Renal pelvis (tissue), 12 donors: ENCODE results near the gene MUS81. TPM values are rescaled to one million over a fixed set of nuclear protein-coding genes. Genes with fewer than 3 reads are reported as not detected.
"Not testable (repeated sequence)": the region's sequence is repeated elsewhere in the genome, so short reads cannot be mapped to it uniquely, and the experiment has no call there.

Experiments
- DNase-seq: peaks from one replicate; pipeline ENCODE4 v3.0.0-alpha.2; 2013
- long read RNA-seq, 16 experiments: transcript quantifications; one replicate each; lab custom pipeline, GENCODE V29; 2026
- polyA plus RNA-seq, 3 donors: library from polyadenylated mRNA; unstranded; fragments of 120-200 nt; gene quantifications; one replicate each; pipeline ENCODE4 v1.2.1, GENCODE V29; 2013; ENCODE audit not compliant: insufficient read length in 3 of 3

Gene MUS81, protein sequence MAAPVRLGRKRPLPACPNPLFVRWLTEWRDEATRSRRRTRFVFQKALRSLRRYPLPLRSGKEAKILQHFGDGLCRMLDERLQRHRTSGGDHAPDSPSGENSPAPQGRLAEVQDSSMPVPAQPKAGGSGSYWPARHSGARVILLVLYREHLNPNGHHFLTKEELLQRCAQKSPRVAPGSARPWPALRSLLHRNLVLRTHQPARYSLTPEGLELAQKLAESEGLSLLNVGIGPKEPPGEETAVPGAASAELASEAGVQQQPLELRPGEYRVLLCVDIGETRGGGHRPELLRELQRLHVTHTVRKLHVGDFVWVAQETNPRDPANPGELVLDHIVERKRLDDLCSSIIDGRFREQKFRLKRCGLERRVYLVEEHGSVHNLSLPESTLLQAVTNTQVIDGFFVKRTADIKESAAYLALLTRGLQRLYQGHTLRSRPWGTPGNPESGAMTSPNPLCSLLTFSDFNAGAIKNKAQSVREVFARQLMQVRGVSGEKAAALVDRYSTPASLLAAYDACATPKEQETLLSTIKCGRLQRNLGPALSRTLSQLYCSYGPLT
- 10 to 100 TPM; 50.2 to 59.8 (median 53.4) TPM for polyA plus RNA-seq
- long read RNA-seq, donor 1, transcript MUS81-201 (16 exons, 2,392 nt), result major isoform, 5 of 7 reads
- long read RNA-seq, donor 1, partial matches to known transcripts, result 0 of 7 reads
- long read RNA-seq, donor 1, other reads (novel, unspliced or antisense), result 0 of 7 reads
- long read RNA-seq, donor 2, transcript MUS81-201 (16 exons, 2,392 nt), result major isoform, 8 of 10 reads
- long read RNA-seq, donor 2, partial matches to known transcripts, result 0 of 10 reads
- long read RNA-seq, donor 2, other reads (novel, unspliced or antisense), result 0 of 10 reads
- long read RNA-seq, donor 3, partial matches to known transcripts, result 0 of 5 reads
- long read RNA-seq, donor 3, other reads (novel, unspliced or antisense), result 0 of 5 reads
- long read RNA-seq, donor 4, partial matches to known transcripts, result 136 of 278 reads
- long read RNA-seq, donor 4, other reads (novel, unspliced or antisense), result 137 of 278 reads
- long read RNA-seq, donor 5, partial matches to known transcripts, result 39 of 94 reads
- long read RNA-seq, donor 5, other reads (novel, unspliced or antisense), result 51 of 94 reads
- long read RNA-seq, donor 6, partial matches to known transcripts, result 0 of 3 reads
- long read RNA-seq, donor 6, other reads (novel, unspliced or antisense), result 0 of 3 reads
- long read RNA-seq, donor 7, transcript MUS81-201 (16 exons, 2,392 nt), result major isoform, 8 of 255 reads
- long read RNA-seq, donor 7, partial matches to known transcripts, result 135 of 255 reads
- long read RNA-seq, donor 7, other reads (novel, unspliced or antisense), result 111 of 255 reads
- long read RNA-seq, donor 8, partial matches to known transcripts, result 68 of 81 reads
- long read RNA-seq, donor 8, other reads (novel, unspliced or antisense), result 12 of 81 reads
- long read RNA-seq, donor 9, partial matches to known transcripts, result 0 of 4 reads
- long read RNA-seq, donor 9, other reads (novel, unspliced or antisense), result 0 of 4 reads
- long read RNA-seq, donor 10, partial matches to known transcripts, result 97 of 155 reads
- long read RNA-seq, donor 10, other reads (novel, unspliced or antisense), result 54 of 155 reads
- long read RNA-seq, donor 11, partial matches to known transcripts, result 0 of 3 reads
- long read RNA-seq, donor 11, other reads (novel, unspliced or antisense), result 0 of 3 reads
- long read RNA-seq, donor 12, transcript MUS81-201 (16 exons, 2,392 nt), result major isoform, 7 of 21 reads
- long read RNA-seq, donor 12, partial matches to known transcripts, result 13 of 21 reads
- long read RNA-seq, donor 12, other reads (novel, unspliced or antisense), result 0 of 21 reads
- long read RNA-seq, donor 13, partial matches to known transcripts, result 0 of 2 reads
- long read RNA-seq, donor 13, other reads (novel, unspliced or antisense), result 0 of 2 reads
- long read RNA-seq, donor 14, result 0 reads
- long read RNA-seq, donor 15, partial matches to known transcripts, result 11 of 16 reads
- long read RNA-seq, donor 15, other reads (novel, unspliced or antisense), result 0 of 16 reads
- long read RNA-seq, donor 16, partial matches to known transcripts, result 0 of 2 reads
- long read RNA-seq, donor 16, other reads (novel, unspliced or antisense), result 0 of 2 reads

DNA sequence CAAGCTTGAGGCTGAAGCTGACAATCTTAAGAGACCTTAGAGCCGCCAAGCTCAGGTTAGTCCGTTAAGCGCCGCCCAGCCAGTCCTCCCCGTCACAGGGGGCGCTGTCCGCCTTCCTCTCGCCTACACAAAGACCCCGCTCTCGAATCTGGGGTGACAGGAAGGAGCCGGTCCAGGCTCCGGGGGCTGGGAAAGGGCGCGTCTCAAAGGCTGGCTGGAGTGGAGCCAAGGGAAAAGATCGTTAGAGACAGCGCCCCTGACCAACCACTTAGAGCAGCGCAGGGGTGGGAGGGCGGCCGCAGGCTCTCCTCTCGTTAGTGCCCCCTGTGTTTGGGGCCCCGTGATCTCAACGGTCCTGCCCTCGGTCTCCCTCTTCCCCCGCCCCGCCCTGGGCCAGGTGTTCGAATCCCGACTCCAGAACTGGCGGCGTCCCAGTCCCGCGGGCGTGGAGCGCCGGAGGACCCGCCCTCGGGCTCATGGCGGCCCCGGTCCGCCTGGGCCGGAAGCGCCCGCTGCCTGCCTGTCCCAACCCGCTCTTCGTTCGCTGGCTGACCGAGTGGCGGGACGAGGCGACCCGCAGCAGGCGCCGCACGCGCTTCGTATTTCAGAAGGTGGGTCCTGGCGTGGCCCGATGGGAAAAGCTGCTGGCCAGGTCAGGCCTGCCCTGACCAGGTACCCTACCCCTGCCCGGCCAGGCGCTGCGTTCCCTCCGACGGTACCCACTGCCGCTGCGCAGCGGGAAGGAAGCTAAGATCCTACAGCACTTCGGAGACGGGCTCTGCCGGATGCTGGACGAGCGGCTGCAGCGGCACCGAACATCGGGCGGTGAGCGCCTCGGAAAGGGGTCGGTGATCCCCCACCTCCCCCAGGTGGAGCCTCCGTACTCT is at the start of gene MUS81:
Gene MUS81 (plus strand): TSS at position 156 of the 887 bp plus-strand sequence. CDS start 321 bp downstream, at position 477.
- DNase-seq, result peak; percentile 98

DNA sequence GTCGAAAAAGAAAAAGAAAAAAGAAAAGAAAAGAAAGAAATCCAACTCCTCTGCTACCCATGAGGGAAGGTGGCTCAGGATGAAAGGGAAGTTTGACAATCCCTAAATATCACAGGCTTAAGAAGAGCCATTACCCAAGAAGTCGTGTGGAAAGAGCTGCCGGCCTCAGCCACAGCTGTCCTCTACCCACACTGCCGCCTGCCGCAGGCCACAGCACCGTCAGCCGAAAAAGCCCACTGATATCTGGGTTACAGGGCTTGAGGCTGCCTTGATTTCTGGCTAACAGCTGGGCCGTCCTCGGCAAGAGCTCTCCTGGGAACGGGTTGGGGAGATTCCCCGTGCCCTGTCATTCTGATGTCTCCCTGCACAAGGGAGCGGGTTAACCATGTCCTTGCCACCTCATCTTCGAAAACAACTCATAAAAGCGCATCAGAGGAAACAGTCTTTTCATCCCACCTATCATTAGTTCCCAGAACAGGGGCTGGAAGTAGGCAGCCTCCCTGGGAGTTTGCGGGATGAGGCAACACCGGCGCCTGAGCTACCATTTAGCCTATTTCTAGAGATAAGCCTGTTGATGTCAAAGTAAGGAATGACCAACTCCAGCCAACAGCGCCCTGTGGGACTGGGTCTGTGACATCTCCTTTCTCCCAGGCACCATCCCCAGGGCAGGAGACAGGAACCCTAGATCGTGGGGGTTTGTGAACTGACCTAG is 48.3 kb upstream of the MUS81 start:
- no peak for DNase-seq

DNA sequence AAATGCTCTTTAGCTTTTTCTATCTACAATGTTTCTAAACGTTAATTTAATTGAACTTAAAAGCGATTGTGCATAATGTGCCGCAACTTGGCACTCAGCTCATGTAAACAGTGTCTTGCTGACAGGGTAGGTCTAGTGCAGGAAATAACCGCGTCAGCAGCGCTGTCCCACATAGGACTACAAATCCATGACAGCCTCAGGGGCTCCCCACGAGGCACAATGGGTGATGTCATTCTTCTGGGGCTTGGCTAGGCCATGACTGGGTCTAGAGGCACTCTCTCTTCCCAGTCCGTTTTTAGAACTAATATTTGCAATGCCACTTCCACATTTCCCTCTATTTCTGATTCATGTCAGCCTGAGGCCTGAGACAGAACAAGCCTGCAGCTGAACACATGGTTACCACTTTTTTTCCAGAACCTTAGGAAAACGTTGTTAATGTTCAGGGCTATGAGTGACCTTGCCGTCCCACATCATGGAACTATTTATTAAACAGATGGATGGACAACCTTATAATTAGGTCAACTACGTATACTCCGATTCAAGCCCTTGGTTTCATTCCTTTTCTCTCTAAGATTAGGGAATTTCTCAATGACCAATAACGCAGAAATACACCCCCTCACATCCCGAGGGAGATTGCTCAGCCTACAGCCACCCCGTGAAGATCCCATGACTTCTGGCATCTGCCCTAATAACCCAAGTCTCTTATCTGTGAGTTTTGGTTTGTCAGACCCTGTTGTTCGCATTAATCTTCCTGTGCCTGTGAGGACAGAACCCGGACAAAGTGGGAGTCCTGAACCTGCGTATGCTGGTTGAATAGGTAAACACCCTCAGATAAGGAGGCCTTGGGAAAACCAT is 45.9 kb upstream of the MUS81 start:
- no peak for DNase-seq

DNA sequence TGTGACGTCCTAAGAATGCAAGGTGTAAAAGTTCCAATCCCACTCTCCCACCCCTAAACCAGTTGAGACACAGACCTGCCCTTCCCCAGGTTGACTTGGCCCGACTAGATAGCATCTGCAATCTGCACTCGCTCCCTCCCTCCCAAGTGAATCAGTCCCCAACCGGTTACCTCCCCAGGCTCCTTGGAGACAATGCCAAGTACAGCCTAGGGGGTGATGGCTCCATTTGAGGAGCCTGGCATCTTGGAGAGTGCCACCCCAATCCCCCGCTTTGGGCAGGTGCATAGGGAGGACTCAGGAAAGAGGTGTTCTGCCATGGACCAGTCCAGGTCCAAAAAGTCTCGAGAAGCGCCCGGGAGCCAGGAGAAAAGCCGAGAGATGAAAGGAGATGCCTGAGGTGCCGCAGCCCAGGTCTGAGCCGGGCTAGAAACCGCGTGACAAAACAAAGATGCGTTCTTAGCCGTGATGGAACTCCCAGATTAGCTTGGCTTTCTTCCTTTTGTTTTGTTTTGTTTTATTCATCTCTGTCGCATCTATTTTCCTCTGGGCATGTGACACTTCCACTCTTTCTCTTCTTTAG is 45.2 kb upstream of the MUS81 start:
- DNase-seq, result no peak

DNA sequence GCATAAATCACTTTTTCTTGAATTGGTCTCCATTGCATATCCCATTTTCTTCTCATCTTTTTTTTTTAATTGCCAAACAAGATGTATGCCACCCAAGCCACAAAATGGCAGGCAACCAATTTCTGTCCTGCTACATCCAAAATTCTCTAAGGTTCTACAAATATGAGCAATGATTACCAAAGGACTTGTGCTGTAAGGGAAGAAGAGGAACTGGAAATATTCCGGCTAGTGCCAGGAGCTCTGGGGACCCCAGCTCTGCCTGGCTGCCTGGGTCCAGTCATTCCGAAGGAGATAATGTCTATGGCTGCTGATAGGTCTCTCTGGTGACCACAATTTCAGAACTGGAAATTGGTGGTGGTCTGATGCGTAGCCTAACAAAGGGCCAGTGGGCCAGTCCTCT is 43.5 kb upstream of the MUS81 start:
- no peak for DNase-seq

DNA sequence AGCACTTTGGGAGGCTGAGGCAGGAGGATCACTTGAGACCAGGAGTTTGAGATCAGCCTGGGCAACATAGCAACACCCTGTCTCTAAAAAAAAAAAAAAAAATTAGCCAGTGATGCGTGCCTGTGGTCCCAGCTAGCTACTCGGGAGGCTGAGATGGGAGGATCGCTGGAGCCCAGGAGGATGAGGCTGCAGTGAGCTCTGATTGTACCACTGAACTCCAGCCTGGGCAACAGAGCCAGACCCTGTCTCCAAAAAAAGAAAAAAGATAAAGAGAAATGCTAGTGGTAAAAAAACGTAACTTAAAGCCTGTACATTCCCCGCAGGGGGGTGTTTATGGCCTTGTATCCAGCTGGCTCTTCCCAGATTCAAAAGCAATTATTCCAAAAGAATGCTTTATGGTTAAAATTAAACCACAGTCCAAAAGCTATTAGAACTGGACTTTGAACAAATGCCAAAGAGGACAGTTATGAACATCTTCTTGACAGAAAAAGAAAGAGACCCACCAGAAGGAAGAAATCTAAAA is 42.9 kb upstream of the MUS81 start:
- peak; percentile 55 for DNase-seq

DNA sequence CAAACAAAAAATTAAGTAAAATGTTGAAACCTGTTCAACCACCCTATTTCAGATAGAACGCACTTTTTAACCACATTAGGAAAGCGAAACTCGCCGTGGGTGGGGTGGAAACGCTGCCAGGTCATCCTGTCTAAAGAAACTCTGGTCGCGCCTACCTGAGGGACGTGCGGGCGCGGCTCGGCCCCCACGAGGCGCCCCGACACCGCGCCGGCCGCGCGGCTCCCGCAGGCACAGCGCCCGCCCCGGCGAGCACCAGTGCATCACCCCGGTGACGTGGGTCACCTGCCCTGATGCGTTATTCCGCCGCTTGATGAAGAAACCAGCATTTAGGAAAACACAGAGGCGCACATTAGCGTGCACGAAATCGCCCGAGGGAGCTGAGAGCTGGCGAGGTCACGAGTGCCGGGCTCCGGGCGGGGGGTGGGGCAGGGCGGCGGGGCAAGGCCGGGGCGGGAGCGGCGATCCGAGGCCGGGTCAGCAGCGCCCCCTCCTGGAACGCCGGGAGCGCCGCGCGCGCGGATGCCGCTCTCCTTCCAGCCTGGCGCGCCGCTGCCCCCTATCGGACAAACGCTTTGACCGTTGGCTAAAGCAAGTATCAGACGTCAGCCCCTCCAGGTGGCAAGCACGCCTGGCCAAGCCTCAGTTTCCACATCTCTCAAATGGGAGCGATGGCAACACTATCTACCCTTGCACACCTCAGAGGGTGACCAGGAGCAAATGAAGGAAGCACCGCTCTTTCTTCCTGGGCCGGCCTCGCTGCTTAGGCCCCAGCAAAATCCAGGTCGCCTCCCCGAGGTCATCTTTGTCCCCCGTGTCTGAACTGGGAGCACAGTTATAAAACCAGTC is 42.2 kb upstream of the MUS81 start:
- DNase-seq, result peak; percentile 90

DNA sequence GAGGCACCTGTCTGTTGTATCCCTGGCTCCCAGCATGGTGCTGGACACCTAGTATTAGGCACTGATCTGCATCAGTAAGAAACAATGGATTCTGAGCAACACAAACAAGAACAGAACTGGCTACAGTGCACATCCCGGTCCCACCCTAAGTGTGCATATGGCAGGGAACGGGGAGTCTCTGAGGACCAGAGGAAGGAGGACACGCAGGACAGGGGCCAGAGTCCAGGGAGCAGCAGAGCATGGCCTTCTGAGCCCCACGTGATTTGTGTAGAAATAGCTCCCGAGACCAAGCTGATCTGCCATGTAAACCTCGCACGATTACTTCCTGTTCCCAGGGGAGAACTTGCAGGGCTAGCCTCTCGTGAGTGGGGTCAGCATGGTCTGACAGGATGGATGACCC is 39.1 kb upstream of the MUS81 start:
- peak; percentile 9 for DNase-seq

DNA sequence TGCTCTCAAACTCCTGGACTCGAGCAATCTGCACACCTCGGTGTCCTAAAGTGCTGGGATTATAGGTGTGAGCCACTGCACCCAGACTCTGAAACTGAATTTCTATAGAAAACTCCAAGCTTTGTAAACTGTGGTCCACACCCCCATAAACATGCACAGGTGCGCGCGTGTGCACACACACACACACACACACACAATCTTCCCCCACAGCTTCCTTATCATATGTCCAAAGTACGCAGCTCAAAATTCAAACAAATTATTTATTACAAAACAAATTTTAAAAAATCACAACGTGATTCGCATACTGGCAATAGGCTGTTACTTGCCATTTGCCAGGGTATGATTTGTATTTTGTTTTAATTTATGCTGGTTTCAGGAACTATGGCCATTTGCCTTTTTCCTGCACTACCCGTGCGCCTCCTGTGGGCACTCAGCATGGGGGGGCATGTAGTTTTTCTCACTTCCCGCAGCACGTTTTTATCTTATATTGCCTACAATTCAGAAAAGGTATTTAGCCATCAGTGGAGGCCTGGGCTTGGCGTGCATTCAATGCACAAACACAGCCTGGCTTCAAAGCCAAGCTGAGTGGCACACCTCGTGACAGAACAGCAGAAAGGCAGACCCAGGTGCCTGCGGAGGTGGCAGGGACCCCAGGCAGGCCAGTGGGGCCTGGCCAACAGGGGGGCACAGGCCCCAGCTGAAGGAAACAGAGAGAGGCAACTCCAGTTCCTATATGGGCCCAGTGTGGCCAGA is 37.3 kb upstream of the MUS81 start:
- no peak for DNase-seq

DNA sequence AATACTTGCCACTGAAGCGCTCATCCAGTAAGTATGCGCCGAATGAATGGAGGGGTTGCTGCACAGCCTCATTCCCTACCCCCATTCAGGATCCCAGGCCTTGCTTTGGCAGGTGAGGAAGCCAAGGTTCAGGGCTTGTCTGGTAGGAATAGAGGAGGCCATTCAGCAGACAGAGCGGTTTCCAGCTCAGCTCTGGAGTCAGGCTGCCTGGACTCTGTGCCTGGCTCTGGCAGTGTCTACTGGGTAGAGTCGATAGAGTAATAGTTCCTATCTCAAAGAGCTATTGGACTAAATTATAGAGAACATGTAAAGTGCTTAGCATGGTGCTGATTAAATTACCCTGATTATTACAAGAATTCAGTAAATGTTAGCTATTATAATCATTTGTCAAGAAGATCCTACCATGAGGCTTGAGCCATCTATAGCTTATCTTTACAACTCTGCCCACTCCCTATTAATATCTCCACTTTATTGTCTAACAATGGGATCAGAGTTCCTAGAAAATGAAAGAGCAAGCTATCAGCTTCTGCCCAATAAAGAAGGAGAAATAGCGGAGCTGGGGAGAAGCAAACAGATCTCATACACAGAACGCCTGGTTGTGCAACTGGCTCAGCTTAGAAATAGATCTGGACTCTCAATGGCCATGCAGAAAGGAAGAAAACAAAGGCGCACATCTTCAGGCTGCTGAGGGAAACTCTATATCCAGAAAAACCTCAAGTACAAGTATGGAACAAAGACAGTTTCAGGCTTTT is 33.1 kb upstream of the MUS81 start:
- DNase-seq, result no peak

DNA sequence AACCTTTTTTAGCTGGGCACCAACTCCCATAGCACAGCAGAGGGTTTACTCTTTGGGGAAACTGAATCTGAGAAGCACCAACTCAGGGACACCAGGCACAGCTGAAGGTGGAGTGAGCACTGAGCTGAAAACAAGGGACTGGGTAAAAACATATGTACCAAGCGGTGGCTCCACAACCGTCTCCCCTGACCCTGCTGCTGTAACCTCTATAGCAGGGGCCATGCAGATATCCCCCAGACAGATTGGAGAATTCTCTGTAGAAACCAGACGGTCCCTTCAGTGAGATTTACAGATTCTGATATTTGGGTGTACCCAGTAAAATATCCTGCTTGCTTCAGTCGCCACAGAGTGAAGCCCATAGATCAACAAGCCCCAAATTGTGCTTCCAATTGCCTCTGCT is 30.8 kb upstream of the MUS81 start:
- DNase-seq, result no peak

DNA sequence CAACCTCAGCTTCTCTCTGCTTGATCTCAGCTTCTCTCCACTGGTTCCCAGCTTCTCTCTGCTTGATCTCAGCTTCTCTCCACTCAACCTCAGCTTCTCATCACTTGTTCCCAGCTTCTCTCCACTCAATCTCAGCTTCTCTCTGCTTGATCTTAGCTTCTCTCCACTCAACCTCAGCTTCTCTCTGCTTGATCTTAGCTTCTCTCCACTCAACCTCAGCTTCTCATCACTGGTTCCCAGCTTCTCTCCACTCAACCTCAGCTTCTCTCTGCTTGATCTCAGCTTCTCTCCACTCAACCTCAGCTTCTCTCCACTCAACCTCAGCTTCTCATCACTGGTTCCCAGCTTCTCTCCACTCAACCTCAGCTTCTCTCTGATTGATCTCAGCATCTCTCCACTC is 28.0 kb upstream of the MUS81 start:
- not testable (repeated sequence) for DNase-seq

DNA sequence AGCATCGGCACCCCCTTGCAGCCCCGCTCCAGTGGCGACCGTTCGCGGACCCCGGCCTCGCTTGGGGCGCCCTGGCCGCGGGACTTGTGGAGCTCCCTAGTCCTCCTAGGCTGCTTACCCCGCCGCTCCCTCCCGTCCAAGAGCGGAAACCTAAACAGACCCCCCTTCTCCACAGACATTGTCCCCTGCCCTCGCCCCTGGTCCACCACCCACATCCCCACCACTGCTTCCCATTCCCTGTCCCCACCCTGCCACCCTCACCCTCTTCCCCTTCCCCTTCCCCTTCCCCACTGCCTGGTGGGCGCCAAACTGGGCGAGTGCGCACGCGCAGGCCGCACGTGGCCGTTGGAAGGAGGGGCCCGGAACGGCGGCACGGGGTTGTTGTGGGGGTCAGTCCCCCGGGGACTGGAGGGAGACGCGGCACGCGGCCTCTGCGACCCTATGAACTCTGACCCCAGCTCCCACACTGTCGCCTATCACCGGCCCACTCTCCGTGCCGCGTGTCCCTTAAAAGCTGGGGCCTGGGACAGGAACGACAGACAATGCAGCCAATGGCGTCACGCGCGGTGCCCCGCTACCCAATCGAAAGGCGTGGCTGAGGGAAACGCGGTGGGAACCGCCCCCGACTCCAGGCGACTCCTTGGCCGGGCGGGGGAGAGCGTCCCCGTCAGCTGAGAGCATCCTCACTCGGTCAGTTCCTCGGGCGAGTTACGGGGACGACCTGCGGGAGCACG is 26.8 kb upstream of the MUS81 start, which contains the start of gene SNX32:
Gene SNX32 (plus strand): TSS at position 667 of the 734 bp plus-strand sequence. CDS start 103 bp downstream, outside the sequence.
- DNase-seq, result peak; percentile 95
